HepG2 (cell line): Measurements from ENCODE around the gene CHD2. TPM values are rescaled to one million over a fixed set of nuclear protein-coding genes. Genes with fewer than 3 reads are reported as not detected.

Experiments used
- ARHGAP35 ChIP-seq: sonication (generic); formaldehyde crosslinking; IDR thresholded peaks from 2 replicates; pipeline ENCODE4 v1.9.0; 2022; ENCODE audit warnings: mild to moderate bottlenecking, inconsistent platforms, moderate library complexity, missing genetic modification reagents, borderline replicate concordance
- CBX5 ChIP-seq: sonication (generic); formaldehyde crosslinking; IDR thresholded peaks from 2 replicates; pipeline ENCODE4 v1.4.0; 2020; ENCODE audit warnings: missing genetic modification reagents, borderline replicate concordance
- EED ChIP-seq: sonication (generic); formaldehyde crosslinking; IDR thresholded peaks from 2 replicates; pipeline ENCODE4 v1.5.0; 2020; ENCODE audit warnings: mild to moderate bottlenecking, missing genetic modification reagents
- GATA4 ChIP-seq: sonication (generic); IDR thresholded peaks from 2 replicates; pipeline ENCODE4 v1.6.1; 2016; ENCODE audit warnings: antibody characterized with exemption, low read depth, borderline replicate concordance
- GTF3A ChIP-seq: sonication (generic); formaldehyde crosslinking; conservative IDR thresholded peaks from 2 replicates; pipeline ENCODE4 v1.4.0; 2020; ENCODE audit warnings: mild to moderate bottlenecking, missing genetic modification reagents
- HIC2 ChIP-seq: sonication (generic); formaldehyde crosslinking; IDR thresholded peaks from 2 replicates; pipeline ENCODE4 v1.9.0; 2022; ENCODE audit warnings: low read depth, missing genetic modification reagents
- KDM4B ChIP-seq: sonication (generic); formaldehyde crosslinking; IDR thresholded peaks from 2 replicates; pipeline ENCODE4 v1.4.0; 2020; ENCODE audit warnings: missing genetic modification reagents
- KLF11 ChIP-seq: IDR thresholded peaks from 2 replicates; pipeline ENCODE4 v1.6.1; 2016; ENCODE audit warnings: missing compliant biosample characterization
- NR2C2 ChIP-seq: sonication (generic); formaldehyde crosslinking; IDR thresholded peaks from 2 replicates; pipeline ENCODE4 v1.4.0; 2020; ENCODE audit warnings: missing genetic modification reagents, mild to moderate bottlenecking, moderate library complexity, borderline replicate concordance
- ZMYM4 ChIP-seq: sonication (generic); formaldehyde crosslinking; IDR thresholded peaks from 2 replicates; pipeline ENCODE4 v1.8.1; 2023; ENCODE audit warnings: mild to moderate bottlenecking, missing genetic modification reagents
- ZNF124 ChIP-seq: sonication (generic); formaldehyde crosslinking; IDR thresholded peaks from 2 replicates; pipeline ENCODE4 v1.4.0; 2020; ENCODE audit warnings: missing genetic modification reagents
- ZNF407 ChIP-seq: sonication (generic); formaldehyde crosslinking; IDR thresholded peaks from one replicate; pipeline ENCODE4 v1.5.1; 2020; ENCODE audit warnings: mild to moderate bottlenecking, missing genetic modification reagents; ENCODE audit errors: not compliant biosample characterization
- ZNF572 ChIP-seq: sonication (generic); formaldehyde crosslinking; IDR thresholded peaks from 2 replicates; pipeline ENCODE4 v1.5.1; 2020; ENCODE audit warnings: mild to moderate bottlenecking, missing genetic modification reagents
- ZNF619 ChIP-seq: sonication (generic); formaldehyde crosslinking; IDR thresholded peaks from 2 replicates; pipeline ENCODE4 v1.4.0; 2020; ENCODE audit warnings: mild to moderate bottlenecking, missing genetic modification reagents
- ZNF75D ChIP-seq: sonication (generic); formaldehyde crosslinking; IDR thresholded peaks from 2 replicates; pipeline ENCODE4 v1.8.1; 2023; ENCODE audit warnings: missing genetic modification reagents, mild to moderate bottlenecking, borderline replicate concordance
- ZNF781 ChIP-seq: sonication (generic); formaldehyde crosslinking; IDR thresholded peaks from 2 replicates; pipeline ENCODE4 v1.5.1; 2020; ENCODE audit warnings: borderline replicate concordance, mild to moderate bottlenecking, missing genetic modification reagents; ENCODE audit errors: not compliant biosample characterization
- ZNF784 ChIP-seq: sonication (generic); formaldehyde crosslinking; IDR thresholded peaks from 2 replicates; pipeline ENCODE4 v1.5.1; 2020; ENCODE audit warnings: missing genetic modification reagents, mild to moderate bottlenecking, borderline replicate concordance
- polyA plus RNA-seq, 8 experiments: library from polyadenylated mRNA; depleted of rRNA in 3 of 8; stranded (reverse) in 7 of 8; unstranded in 1 of 8; fragments of >200 nt; fragmentation: Illumina TruSeq in 4 of 8; extraction: Trizol in 4 of 8; gene quantifications; 2 replicates each; pipeline versions ENCODE4 v1.2.1 to v1.2.3, GENCODE V29; 2011 to 2016; ENCODE audit warnings: low read depth in 4 of 8, missing spikeins in 1 of 8, mixed read lengths in 1 of 8; ENCODE audit not compliant: insufficient read depth in 1 of 8
- total RNA-seq, 5 experiments: library from RNA; depleted of rRNA; stranded (reverse); fragments of >200 nt; fragmentation: Illumina TruSeq; extraction: Trizol; gene quantifications; 2 replicates each; pipeline ENCODE4 v1.2.3, GENCODE V29; 2016; ENCODE audit warnings: low read depth in 1 of 5

CHD2 gene
- total and polyA plus RNA-seq, 2 of the 13 experiments (the other 11 are each of a cell fraction or from before 2014, with no cell fraction given): 54.0 to 54.1 TPM

- TF ChIP-seq ZNF407 (CRISPR knock-in tag): no peak
- peak; percentile 51; the same call in 1 of the 2 replicates for TF ChIP-seq CBX5 (CRISPR knock-in tag)
- no peak for TF ChIP-seq GTF3A (CRISPR knock-in tag)
- peak; percentile 51 for TF ChIP-seq KLF11 (CRISPR knock-in tag)
- peak; percentile 97 for TF ChIP-seq NR2C2
- no peak for TF ChIP-seq GATA4
- TF ChIP-seq ARHGAP35 (CRISPR knock-in tag): 0 out of 2 replicates have a peak, but pooled peaks have one; percentile 52
- TF ChIP-seq ZNF781 (CRISPR knock-in tag): peak; percentile 61
- peak; percentile 95 for TF ChIP-seq ZMYM4 (CRISPR knock-in tag)
- TF ChIP-seq ZNF572 (CRISPR knock-in tag): peak; percentile 96
- peak; percentile 31; the same call in 1 of the 2 replicates for TF ChIP-seq HIC2 (CRISPR knock-in tag)
- peak; percentile 51; the same call in 1 of the 2 replicates for TF ChIP-seq KDM4B
- TF ChIP-seq EED (CRISPR knock-in tag): no peak
- no peak for TF ChIP-seq ZNF784
- TF ChIP-seq ZNF75D (CRISPR knock-in tag): no peak
- peak; percentile 37; the same call in 1 of the 2 replicates for TF ChIP-seq ZNF619
- peak; percentile 69 for TF ChIP-seq ZNF124
Measured at GRCh38 chr15:92903966-92904721, 4.0 kb downstream of the CHD2 start (continued).
